DND-41 (cell line): ENCODE data around the gene MEGF8.

Experiments
- ATAC-seq: fragments of 200-7000 bp; cut with Tn5 transposase; 3 replicates; pipeline ENCODE4 v1.9.1; 2021; ENCODE audit warnings: low read depth; ENCODE audit not compliant: insufficient read depth
- DNase-seq: peaks from one replicate; pipeline ENCODE4 v3.0.0-alpha.2; 2020
- H2AFZ ChIP-seq: 2 replicates; pipeline ENCODE4 v1.6.0; 2012; ENCODE audit warnings: low read depth, low read length
- H3K27ac ChIP-seq: 2 replicates; pipeline ENCODE4 v1.5.1; 2012; ENCODE audit warnings: low read length, inconsistent platforms
- H3K27me3 ChIP-seq: fragments of 200-600 bp; sonication (generic); 2 replicates; pipeline ENCODE4 v1.6.0; 2012; ENCODE audit warnings: low read length, mild to moderate bottlenecking, inconsistent platforms; ENCODE audit not compliant: insufficient read depth, poor library complexity
- H3K36me3 ChIP-seq: 2 replicates; pipeline ENCODE4 v1.5.1; 2012; ENCODE audit warnings: low read length, inconsistent platforms; ENCODE audit not compliant: insufficient read depth
- H3K4me1 ChIP-seq: 2 replicates; pipeline ENCODE4 v1.5.1; 2012; ENCODE audit warnings: mild to moderate bottlenecking, low read length; ENCODE audit not compliant: insufficient read depth
- H3K4me2 ChIP-seq: 2 replicates; pipeline ENCODE4 v1.6.0; 2012; ENCODE audit warnings: mild to moderate bottlenecking, moderate library complexity, low read length, inconsistent platforms; ENCODE audit not compliant: insufficient read depth
- H3K4me3 ChIP-seq, 2 experiments: fragments of 200-600 bp in 1 of 2; shearing (Covaris generic) in 1 of 2; 2 replicates each; pipeline ENCODE4 v1.5.1; 2012 to 2016; ENCODE audit warnings: inconsistent platforms in 2 of 2, low read length in 2 of 2, mild to moderate bottlenecking in 2 of 2, low read depth in 1 of 2, moderate library complexity in 1 of 2
- H3K79me2 ChIP-seq: 2 replicates; pipeline ENCODE4 v1.6.0; 2012; ENCODE audit warnings: low read length, inconsistent platforms; ENCODE audit not compliant: insufficient read depth
- H3K9ac ChIP-seq: 2 replicates; pipeline ENCODE4 v1.6.0; 2012; ENCODE audit warnings: low read depth, mild to moderate bottlenecking, inconsistent platforms, low read length, moderate library complexity
- H3K9me3 ChIP-seq: 2 replicates; pipeline ENCODE4 v1.5.1; 2012; ENCODE audit warnings: low read length, moderate library complexity, mild to moderate bottlenecking, inconsistent platforms; ENCODE audit not compliant: insufficient read depth, severe bottlenecking
- H4K20me1 ChIP-seq: 2 replicates; pipeline ENCODE4 v1.6.0; 2012; ENCODE audit warnings: low read length; ENCODE audit not compliant: insufficient read depth
- EZH2 ChIP-seq: IDR thresholded peaks from 3 replicates; pipeline ENCODE4 v1.6.1; 2012; ENCODE audit warnings: borderline replicate concordance, low read depth, mild to moderate bottlenecking, moderate library complexity, low read length, inconsistent platforms; ENCODE audit not compliant: severe bottlenecking
- TF ChIP-seq, protein P1 (sequence below): IDR thresholded peaks from 2 replicates; pipeline ENCODE4 v1.5.1; 2012; ENCODE audit warnings: borderline replicate concordance, low read length, moderate library complexity, mild to moderate bottlenecking; ENCODE audit not compliant: poor library complexity, severe bottlenecking; ENCODE audit errors: extremely low read depth

Gene MEGF8

DNA sequence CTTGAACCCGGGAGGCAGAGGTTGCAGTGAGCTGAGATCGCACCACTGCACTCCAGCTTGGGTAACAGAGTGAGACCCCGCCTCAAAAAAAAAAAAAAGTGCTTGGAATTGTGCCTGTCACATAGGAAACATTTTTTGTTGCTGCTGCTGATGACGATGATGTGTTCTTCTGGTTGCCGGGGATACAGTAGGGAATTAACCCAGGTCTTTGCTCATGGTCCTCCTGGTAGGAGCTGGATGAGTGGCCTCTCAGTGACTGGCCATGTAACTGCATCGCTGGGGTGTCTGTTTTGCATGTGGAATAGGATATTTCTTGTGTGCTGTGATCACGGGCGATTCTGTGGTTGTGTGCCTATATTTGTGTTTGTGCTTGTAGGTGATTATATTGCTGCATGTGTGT, 69.3 kb downstream of the MEGF8 start:
- Histone ChIP-seq H3K27ac (no peak overlapping the region), H3K4me3 (no peak overlapping the region), H3K9ac (no peak overlapping the region), H3K36me3 (no peaks in the 10 kb centered on the region), H3K79me2 (peaks cover 13% of the 10 kb centered on the region), H4K20me1 (no peaks in the 10 kb centered on the region), H3K27me3 (peaks cover 5% of the 10 kb centered on the region), H3K4me2 (no peak overlapping the region), H2AFZ (no peak overlapping the region), H3K4me1 (peaks cover 23% of the 10 kb centered on the region), H3K9me3 (no peaks in the 10 kb centered on the region)
- TF ChIP-seq EZH2: no peak
- TF ChIP-seq, protein P1, sequence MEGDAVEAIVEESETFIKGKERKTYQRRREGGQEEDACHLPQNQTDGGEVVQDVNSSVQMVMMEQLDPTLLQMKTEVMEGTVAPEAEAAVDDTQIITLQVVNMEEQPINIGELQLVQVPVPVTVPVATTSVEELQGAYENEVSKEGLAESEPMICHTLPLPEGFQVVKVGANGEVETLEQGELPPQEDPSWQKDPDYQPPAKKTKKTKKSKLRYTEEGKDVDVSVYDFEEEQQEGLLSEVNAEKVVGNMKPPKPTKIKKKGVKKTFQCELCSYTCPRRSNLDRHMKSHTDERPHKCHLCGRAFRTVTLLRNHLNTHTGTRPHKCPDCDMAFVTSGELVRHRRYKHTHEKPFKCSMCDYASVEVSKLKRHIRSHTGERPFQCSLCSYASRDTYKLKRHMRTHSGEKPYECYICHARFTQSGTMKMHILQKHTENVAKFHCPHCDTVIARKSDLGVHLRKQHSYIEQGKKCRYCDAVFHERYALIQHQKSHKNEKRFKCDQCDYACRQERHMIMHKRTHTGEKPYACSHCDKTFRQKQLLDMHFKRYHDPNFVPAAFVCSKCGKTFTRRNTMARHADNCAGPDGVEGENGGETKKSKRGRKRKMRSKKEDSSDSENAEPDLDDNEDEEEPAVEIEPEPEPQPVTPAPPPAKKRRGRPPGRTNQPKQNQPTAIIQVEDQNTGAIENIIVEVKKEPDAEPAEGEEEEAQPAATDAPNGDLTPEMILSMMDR: no peak
- ATAC-seq (no peak), DNase-seq (no peak)

DNA sequence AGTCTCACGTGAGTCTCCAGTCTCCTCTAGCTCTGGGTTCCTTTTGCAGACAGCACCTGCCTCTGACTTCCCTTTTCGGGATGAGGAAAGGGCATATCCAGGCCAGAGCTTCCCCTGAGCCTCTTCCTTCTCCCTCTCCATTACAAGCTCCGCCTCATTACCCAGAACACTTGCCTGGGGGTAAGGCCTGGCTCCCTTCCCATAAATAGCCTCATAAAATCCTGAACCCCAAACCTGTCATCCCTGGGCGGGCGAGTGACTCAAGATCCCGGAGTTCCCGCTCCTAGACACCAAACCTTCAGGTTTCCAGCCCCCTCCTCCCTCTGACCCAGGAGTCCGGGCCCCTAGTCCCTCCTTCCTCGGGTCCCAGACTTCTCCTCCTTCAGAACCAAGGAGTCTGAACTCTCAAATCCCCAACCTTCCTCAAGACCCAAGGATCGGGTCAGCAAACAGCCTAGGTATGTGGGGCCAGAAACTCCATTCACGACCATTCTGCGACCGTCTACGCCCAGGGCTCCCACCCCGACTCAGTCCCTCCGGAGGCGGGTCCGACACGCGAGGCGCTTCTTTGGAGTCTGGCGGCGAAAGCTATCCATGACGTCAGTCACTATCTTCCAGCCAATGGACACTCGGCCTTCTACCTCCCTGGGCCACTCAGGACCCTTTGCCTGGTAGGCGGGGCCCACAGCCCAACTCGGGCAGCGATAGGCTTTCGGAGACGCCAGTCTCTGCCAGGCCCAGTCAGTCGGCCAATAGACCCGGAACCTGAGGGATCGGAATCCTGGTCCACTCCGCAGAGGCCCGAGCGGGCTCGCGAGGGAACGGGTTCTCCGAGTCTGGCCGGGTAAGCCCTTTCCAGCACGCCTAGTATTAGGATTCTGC, 71.2 kb downstream of the MEGF8 start:
- Histone ChIP-seq H3K4me1 (peaks cover 30% of the 10 kb centered on the region), H3K27ac (peak overlapping the region; percentile 86), H4K20me1 (no peaks in the 10 kb centered on the region), H3K4me3 (peak overlapping the region; percentile 46 to 71), H3K36me3 (no peaks in the 10 kb centered on the region), H3K27me3 (no peaks in the 10 kb centered on the region), H3K9me3 (no peaks in the 10 kb centered on the region), H3K9ac (peak overlapping the region; percentile 67), H3K79me2 (peaks cover 13% of the 10 kb centered on the region), H3K4me2 (peak overlapping the region; percentile 88), H2AFZ (peak overlapping the region; percentile 94)
- TF ChIP-seq, protein P1: no peak
- no peak for TF ChIP-seq EZH2
- DNase-seq: peak; percentile 99
- ATAC-seq: peak; percentile 98

DNA sequence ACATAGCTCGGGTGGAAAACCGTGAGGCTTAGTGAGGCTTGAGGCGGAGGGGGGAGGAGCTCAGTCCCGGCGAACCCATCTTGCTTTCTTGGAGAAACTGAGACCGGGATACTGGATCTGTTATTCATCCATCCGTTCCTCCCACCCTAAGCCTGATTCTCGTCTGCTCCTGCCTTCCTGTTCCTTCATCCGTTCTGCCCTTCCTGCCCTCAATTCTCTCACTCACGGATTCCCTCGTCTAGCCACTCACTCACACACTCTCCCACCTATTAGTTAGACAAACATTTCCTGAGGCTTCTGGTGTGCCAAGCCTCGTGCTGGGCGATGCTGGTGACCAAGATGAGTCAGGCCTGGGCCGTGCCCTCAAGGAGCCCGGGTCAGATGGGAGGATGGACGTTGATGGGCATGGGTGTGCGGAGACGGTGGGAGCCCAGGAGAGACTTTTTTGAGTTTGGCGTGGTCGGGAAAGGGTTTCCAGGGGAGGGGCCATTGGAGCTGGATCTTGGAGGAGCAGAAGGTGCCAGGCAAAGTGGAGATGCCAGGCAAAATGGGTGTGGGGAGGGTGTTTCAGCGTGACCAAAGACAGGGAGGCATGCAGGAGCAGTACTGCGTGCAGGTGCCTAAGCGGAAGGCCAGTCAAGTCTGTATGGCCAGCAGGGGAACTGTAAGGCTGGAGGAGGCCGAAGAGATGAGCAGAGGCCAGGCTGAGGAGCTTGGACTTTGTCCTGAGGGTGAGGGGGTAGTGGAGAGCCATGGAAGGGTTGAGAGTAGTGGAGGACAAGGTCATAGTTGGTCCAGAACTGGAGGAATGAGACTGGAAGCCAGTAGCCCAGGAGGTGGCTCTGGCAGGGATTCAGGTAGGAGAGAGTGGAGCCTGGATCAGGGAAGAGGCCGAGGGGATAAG, 72.1 kb downstream of the MEGF8 start:
- ATAC-seq (no peak), DNase-seq (no peak)
- no peaks in the 10 kb centered on the region for H3K27me3 ChIP-seq
- peak overlapping the region; percentile 86 for H3K27ac ChIP-seq
- H3K36me3 ChIP-seq: 0 out of 2 replicates have a peak, but pooled peaks cover under 1% of the 10 kb centered on the region
- TF ChIP-seq EZH2: no peak
- TF ChIP-seq, protein P1: no peak
- H3K4me2 ChIP-seq: peak overlapping the region; percentile 88
- peaks cover 13% of the 10 kb centered on the region for H3K79me2 ChIP-seq
- no peaks in the 10 kb centered on the region for H3K9me3 ChIP-seq
- 0 out of 2 replicates have a peak, but pooled peaks cover 1% of the 10 kb centered on the region for H4K20me1 ChIP-seq
- H3K4me3 ChIP-seq: peak overlapping the region; percentile 46 to 71
- peak overlapping the region; percentile 67 for H3K9ac ChIP-seq
- H3K4me1 ChIP-seq: peaks cover 33% of the 10 kb centered on the region
- peak overlapping the region; percentile 94 for H2AFZ ChIP-seq
